Large intestine (tissue), 3 donors: ENCODE results near the gene ZNF385B. TPM values are rescaled to one million over a fixed set of nuclear protein-coding genes. Genes with fewer than 3 reads are reported as not detected.

Source experiments
- DNase-seq, 2 donors: peaks; one replicate each; pipeline versions ENCODE4 v3.0.0 to v3.0.0-alpha.2; 2013
- H3K27ac ChIP-seq: one replicate; pipeline ENCODE4 v1.5.1; 2013; ENCODE audit warnings: low read length
- H3K27me3 ChIP-seq: 2 replicates; pipeline ENCODE4 v1.6.1; 2013; ENCODE audit warnings: low read length; ENCODE audit not compliant: control insufficient read depth, insufficient read depth
- H3K36me3 ChIP-seq: 2 replicates; pipeline ENCODE4 v1.6.1; 2013; ENCODE audit warnings: low read length; ENCODE audit not compliant: control insufficient read depth, insufficient read depth
- H3K4me1 ChIP-seq: one replicate; pipeline ENCODE4 v1.6.1; 2013; ENCODE audit warnings: low read length; ENCODE audit not compliant: control insufficient read depth, insufficient read depth
- H3K4me3 ChIP-seq: one replicate; pipeline ENCODE4 v1.5.1; 2013; ENCODE audit warnings: low read length
- H3K9me3 ChIP-seq: one replicate; pipeline ENCODE4 v1.6.1; 2013; ENCODE audit warnings: mild to moderate bottlenecking, low read depth, low read length, moderate library complexity; ENCODE audit not compliant: control insufficient read depth
- WGBS: methylation state at CpG from one replicate; pipeline ENCODE4 v1.1.5; 2013; ENCODE audit warnings: low lambda C conversion rate; ENCODE audit not compliant: insufficient coverage; 5-methylcytosine and 5-hydroxymethylcytosine counted together
- polyA plus RNA-seq: library from polyadenylated mRNA; unstranded; fragments of 120-200 nt; gene quantifications from one replicate; pipeline ENCODE4 v1.2.1, GENCODE V29; 2013

The ZNF385B gene
- polyA plus RNA-seq, 1 donor = 2.0 TPM

DNA sequence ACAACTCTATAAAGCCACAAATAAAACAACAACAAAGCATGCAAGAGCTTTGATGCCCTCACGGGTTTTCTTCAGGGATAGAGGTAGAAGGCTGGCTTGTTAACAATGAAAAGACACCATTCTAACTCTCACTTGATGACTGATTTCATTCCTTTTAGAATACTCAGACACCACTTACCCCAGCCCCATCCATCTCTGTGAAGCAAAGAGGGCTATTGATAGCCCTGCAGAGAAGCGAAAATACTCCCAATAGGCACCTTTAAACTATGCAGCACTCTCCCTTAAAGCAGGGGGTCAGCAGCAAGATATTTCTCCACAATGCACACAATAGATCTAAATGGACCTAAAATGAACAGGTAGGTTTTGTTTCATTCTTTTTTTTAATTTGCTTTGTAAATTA lies 35.1 kb downstream of the ZNF385B start:
- no peak for DNase-seq
- no peaks in the 10 kb centered on the region for H3K9me3 ChIP-seq
- no peaks in the 10 kb centered on the region for H3K36me3 ChIP-seq
- no peak overlapping the region for H3K27ac ChIP-seq
- H3K4me3 ChIP-seq = no peak overlapping the region
- no peaks in the 10 kb centered on the region for H3K27me3 ChIP-seq
- WGBS = no CpG with 5 or more reads among the region's 2 CpGs
- no peaks in the 10 kb centered on the region for H3K4me1 ChIP-seq

DNA sequence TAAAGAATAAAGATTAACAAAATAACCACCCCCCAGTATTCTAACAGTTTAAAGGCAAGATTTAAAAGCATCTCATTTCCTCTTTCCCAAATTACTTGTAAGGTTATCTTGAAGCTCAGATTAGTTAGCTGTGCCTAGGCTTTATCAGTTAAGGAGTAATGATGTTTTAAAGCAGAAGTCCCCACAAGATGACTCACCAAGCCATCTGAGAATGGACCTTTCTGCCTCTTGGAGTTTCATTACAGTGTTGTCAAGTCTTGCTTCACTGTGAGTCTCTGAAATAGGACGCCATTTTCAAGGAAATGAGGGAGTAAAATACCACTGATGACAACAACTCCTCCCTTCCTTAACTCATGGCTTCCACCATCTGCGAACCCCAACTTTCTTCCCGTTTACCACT lies 35.9 kb downstream of the ZNF385B start:
- Histone ChIP-seq H3K4me3 (no peak overlapping the region), H3K4me1 (no peaks in the 10 kb centered on the region), H3K36me3 (no peaks in the 10 kb centered on the region), H3K27me3 (no peaks in the 10 kb centered on the region), H3K9me3 (no peaks in the 10 kb centered on the region), H3K27ac (no peak overlapping the region)
- WGBS = no CpG with 5 or more reads among the region's 3 CpGs
- no peak for DNase-seq

- WGBS = 60% methylated on average over 1 of the region's 1 CpG
- Histone ChIP-seq H3K9me3 (no peaks in the 10 kb centered on the region), H3K27ac (no peak overlapping the region), H3K4me1 (no peaks in the 10 kb centered on the region), H3K4me3 (no peak overlapping the region), H3K27me3 (no peaks in the 10 kb centered on the region), H3K36me3 (no peaks in the 10 kb centered on the region)
- no peak for DNase-seq
These were observed 36.5 kb downstream of the ZNF385B start for GRCh38 chr2:179824961-179825360.

DNA sequence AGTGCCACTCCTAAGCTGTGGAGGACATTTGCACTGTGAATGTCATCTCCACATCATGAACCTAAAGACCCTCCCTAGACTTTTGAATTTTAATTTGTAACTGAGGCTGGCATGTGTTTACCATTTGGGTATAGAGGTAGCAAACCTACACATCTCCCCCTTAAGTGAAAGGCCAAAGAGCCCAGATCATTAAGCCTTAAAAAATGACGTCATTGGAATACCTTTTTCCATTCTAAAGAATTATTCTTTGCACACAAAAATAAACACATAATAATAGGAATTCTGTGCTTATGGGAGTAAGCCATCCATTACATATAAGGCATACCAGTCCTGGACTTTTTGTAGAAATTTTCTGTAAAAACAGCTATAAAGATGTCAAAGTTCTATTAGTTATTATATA lies 38.9 kb downstream of the ZNF385B start:
- Histone ChIP-seq H3K4me1 (no peaks in the 10 kb centered on the region), H3K36me3 (no peaks in the 10 kb centered on the region), H3K4me3 (no peak overlapping the region), H3K9me3 (no peaks in the 10 kb centered on the region), H3K27ac (no peak overlapping the region), H3K27me3 (no peaks in the 10 kb centered on the region)
- no CpG with 5 or more reads among the region's 1 CpG for WGBS
- no peak for DNase-seq

DNA sequence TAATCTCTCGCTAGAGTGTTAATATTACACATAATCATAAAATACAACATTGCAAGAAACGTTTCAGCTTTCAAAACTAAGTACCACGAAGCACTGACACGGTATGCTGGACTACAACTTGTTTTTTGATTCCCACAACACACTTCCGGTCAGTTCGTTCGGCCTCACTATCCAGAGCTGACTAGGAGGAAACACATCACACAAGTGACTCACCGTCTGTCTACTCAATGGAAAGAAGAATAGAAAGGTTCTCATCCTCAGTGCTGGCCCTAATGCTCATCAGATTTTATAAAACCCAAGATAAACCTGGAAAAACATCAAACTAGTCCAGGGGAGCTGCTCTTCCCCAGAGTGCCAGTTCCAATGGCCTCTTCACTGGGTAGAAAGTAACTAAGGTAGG lies 42.9 kb downstream of the ZNF385B start:
- no peak overlapping the region for H3K4me3 ChIP-seq
- no peaks in the 10 kb centered on the region for H3K9me3 ChIP-seq
- no peak for DNase-seq
- H3K27ac ChIP-seq = no peak overlapping the region
- H3K27me3 ChIP-seq = no peaks in the 10 kb centered on the region
- H3K36me3 ChIP-seq = no peaks in the 10 kb centered on the region
- no peaks in the 10 kb centered on the region for H3K4me1 ChIP-seq
- 100% methylated on average over 3 of the region's 8 CpGs for WGBS

DNA sequence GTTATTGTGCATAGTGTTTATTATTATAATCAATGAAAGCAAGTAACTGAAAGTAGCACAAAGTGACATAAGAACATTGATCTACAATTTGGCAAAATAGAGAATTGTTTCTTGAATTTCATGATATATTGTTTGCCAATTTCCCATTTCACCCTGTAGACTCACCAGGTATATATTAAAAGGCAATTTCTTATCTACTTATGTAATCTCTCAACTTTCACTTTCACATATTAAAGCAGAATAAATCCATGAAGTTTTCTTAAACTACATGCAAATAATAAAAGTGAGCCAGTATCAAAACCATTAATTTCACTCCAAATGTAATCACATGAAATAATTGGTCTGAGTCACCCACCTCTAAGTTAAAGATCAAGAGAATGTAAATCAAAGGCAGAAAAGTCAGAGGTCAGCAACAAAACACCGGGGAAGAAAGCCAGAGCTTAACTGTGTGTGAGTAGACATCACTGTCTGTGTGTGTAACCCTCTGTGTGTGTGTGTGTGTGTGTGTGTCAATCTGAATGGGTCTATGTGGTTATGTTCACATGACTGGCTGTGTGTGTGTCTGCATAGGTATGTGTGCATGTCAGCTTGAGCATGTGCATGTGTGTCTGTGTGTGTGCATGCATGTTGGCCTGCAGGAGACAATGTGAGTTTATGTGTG lies 44.1 kb downstream of the ZNF385B start:
- Histone ChIP-seq H3K27ac (no peak overlapping the region), H3K4me1 (no peaks in the 10 kb centered on the region), H3K9me3 (no peaks in the 10 kb centered on the region), H3K36me3 (no peaks in the 10 kb centered on the region), H3K27me3 (no peaks in the 10 kb centered on the region), H3K4me3 (no peak overlapping the region)
- WGBS = no CpG with 5 or more reads among the region's 1 CpG
- DNase-seq = no peak

GRCh38 chr2:179814050-179814449 lies 47.4 kb downstream of the ZNF385B start:
- Histone ChIP-seq H3K9me3 (no peaks in the 10 kb centered on the region), H3K4me1 (no peaks in the 10 kb centered on the region), H3K27ac (no peak overlapping the region), H3K27me3 (no peaks in the 10 kb centered on the region), H3K36me3 (no peaks in the 10 kb centered on the region), H3K4me3 (no peak overlapping the region)
- no peak for DNase-seq
- WGBS = no CpG with 5 or more reads among the region's 5 CpGs

GRCh38 chr2:179812501-179812900 lies 48.9 kb downstream of the ZNF385B start:
- H3K4me1 ChIP-seq = no peaks in the 10 kb centered on the region
- no peaks in the 10 kb centered on the region for H3K27me3 ChIP-seq
- H3K36me3 ChIP-seq = no peaks in the 10 kb centered on the region
- no CpG with 5 or more reads among the region's 1 CpG for WGBS
- H3K9me3 ChIP-seq = no peaks in the 10 kb centered on the region
- no peak for DNase-seq
- H3K27ac ChIP-seq = no peak overlapping the region
- H3K4me3 ChIP-seq = no peak overlapping the region

- Histone ChIP-seq H3K4me3 (no peak overlapping the region), H3K4me1 (no peaks in the 10 kb centered on the region), H3K27me3 (no peaks in the 10 kb centered on the region), H3K9me3 (no peaks in the 10 kb centered on the region), H3K27ac (no peak overlapping the region), H3K36me3 (no peaks in the 10 kb centered on the region)
- DNase-seq = no peak
These were observed 50.4 kb downstream of the ZNF385B start for GRCh38 chr2:179811042-179811441.

DNA sequence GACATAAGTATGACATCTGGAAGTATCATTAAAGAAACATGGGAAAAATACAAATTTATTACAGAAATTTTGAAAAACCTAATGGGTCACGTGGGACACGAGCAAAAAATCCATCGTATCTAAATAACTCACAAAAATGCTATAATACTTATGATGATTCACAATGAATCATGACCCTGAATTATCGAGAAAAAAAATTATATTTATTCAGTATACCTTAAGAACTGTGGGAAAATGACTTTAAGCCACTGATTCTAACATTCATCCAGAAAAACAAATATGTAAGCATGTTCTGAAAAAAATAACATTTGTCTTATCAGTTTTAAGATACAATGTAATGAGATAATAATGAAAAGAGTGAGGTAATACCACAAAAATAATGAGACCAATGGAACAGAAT lies 51.8 kb downstream of the ZNF385B start:
- Histone ChIP-seq H3K9me3 (no peaks in the 10 kb centered on the region), H3K27ac (no peak overlapping the region), H3K4me3 (no peak overlapping the region), H3K36me3 (no peaks in the 10 kb centered on the region), H3K4me1 (no peaks in the 10 kb centered on the region), H3K27me3 (no peaks in the 10 kb centered on the region)
- WGBS = 92% methylated on average over 2 of the region's 4 CpGs
- DNase-seq = no peak

GRCh38 chr2:179805001-179805400 lies 56.4 kb downstream of the ZNF385B start:
- no peaks in the 10 kb centered on the region for H3K4me1 ChIP-seq
- H3K27me3 ChIP-seq = no peaks in the 10 kb centered on the region
- no peak overlapping the region for H3K27ac ChIP-seq
- no peaks in the 10 kb centered on the region for H3K9me3 ChIP-seq
- no CpG with 5 or more reads among the region's 3 CpGs for WGBS
- H3K36me3 ChIP-seq = no peaks in the 10 kb centered on the region
- DNase-seq = no peak
- H3K4me3 ChIP-seq = no peak overlapping the region
